Ureter (tissue), 1 donor: ENCODE measurements around the gene AHSG. TPM values are rescaled to one million over a fixed set of nuclear protein-coding genes. Genes with fewer than 3 reads are reported as not detected.
A peak's percentile ranks its signal among the peaks of the same experiment; 100 is the strongest.

Experiments used
- DNase-seq: peaks from one replicate; pipeline ENCODE4 v3.0.0-alpha.2; 2020; ENCODE audit warnings: low spot score
- total RNA-seq: library from RNA; stranded (reverse); gene quantifications from one replicate; pipeline ENCODE4 v1.2.4, GENCODE V29; 2023
- donor health status: DM: yes; HTN: yes; CAD: no.

Gene AHSG
- total RNA-seq, 1 donor from 2014 or later: not detected

- DNase-seq: no peak
These were observed 19.0 kb upstream of the AHSG start for GRCh38 chr3:186593862-186594261.

GRCh38 chr3:186594591-186595113, 18.2 kb upstream of the AHSG start:
- DNase-seq: no peak

- DNase-seq: no peak
These were observed 16.1 kb upstream of the AHSG start for GRCh38 chr3:186596568-186597287.

- no peak for DNase-seq
These were observed 14.6 kb upstream of the AHSG start for GRCh38 chr3:186598108-186598784.

- DNase-seq: no peak
These were observed 14.1 kb upstream of the AHSG start for GRCh38 chr3:186598794-186599141.

GRCh38 chr3:186599142-186599784, 13.6 kb upstream of the AHSG start:
- DNase-seq: no peak

GRCh38 chr3:186599785-186600166, 13.1 kb upstream of the AHSG start:
- DNase-seq: no peak

- DNase-seq: no peak
These were observed 12.0 kb upstream of the AHSG start for GRCh38 chr3:186600896-186601295.

GRCh38 chr3:186603159-186603558, 9.7 kb upstream of the AHSG start:
- DNase-seq: no peak

- no peak for DNase-seq
These were observed 7.8 kb upstream of the AHSG start for GRCh38 chr3:186605078-186605477.

- DNase-seq: no peak
These were observed 7.0 kb upstream of the AHSG start for GRCh38 chr3:186605561-186606545.

- no peak for DNase-seq
These were observed 4.1 kb upstream of the AHSG start for GRCh38 chr3:186608624-186609215.

GRCh38 chr3:186609247-186609868, 3.5 kb upstream of the AHSG start:
- no peak for DNase-seq

- DNase-seq: no peak
These were observed 795 bp upstream of the AHSG start for GRCh38 chr3:186612065-186612464.

- DNase-seq: no peak
These were observed 891 bp downstream of the AHSG start for GRCh38 chr3:186613637-186614265.

GRCh38 chr3:186614266-186614596, 1.4 kb downstream of the AHSG start:
- no peak for DNase-seq

- DNase-seq: peak; percentile 84
These were observed 2.0 kb downstream of the AHSG start for GRCh38 chr3:186614597-186615483.

- DNase-seq: no peak
These were observed 3.4 kb downstream of the AHSG start for GRCh38 chr3:186616299-186616617.
